HG03025 (cell line): ENCODE data around the gene SCMH1.
A peak's percentile ranks its signal among the peaks of the same experiment; 100 is the strongest.

Source experiments
- ATAC-seq: cut with Tn5 transposase; IDR thresholded peaks from one replicate; pipeline ENCODE4 v1.9.1; 2021; ENCODE audit warnings: mild to moderate bottlenecking, moderate library complexity; ENCODE audit not compliant: unreplicated experiment, low FRiP score

SCMH1 gene

DNA sequence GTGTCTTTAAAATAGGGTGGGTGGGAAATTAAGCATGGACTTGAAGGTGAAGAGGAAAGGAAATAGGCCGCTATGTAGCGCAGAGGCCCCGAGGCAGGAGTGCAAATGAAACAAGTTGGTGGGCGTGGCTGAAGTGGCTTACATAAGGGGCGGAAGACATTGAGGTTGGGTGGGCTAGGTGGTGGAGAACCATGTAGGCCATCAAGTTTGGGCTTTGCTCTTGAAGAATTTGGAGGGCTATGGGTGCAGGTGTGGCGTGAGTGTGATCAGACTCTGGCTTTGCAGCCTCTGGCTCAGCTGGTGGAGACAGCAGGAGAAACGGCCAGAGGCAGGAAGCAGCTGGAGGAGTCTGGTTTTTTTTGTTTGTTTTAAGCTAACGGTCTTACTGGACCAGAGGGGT, 227.2 kb downstream of the SCMH1 start:
- ATAC-seq = no peak

DNA sequence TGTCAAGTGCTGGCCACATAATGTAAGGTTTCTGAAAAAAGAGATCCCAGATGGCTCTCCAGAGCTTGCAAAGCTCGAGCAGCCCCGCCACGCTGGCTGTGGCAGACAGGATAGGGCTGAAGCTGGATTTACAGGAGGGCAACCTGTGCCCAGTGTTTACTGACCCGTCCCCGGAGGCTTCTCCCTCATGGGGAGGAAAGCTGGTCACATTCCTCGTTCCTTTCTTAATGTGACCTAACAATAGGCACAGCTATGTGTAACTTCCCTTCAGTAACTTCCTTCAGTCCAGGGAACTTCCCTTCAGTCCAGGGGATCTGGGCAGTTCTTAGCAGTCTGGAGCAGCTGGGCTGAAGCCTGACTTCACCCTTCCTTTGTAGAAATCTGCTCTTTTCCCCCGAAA, 228.3 kb downstream of the SCMH1 start:
- no peak for ATAC-seq

DNA sequence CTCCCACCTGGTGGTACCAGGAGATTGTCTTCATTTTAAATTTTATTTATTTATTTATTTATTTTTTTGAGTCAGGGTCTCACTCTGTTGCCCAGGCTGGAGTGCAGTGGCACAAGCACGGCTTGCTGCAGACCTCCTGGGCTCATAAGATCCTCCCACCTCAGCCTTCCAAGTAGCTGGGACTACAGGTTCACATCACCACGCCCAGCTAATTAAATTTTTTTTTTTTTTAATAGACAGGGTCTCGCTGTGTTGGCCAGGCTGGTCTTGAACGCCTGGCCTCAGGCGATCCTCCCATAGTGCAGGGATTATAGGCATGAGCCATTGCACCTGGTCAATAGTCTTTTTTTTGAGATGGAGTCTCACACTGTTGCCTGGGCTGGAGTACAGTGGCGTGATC, 229.1 kb downstream of the SCMH1 start:
- ATAC-seq = no peak

DNA sequence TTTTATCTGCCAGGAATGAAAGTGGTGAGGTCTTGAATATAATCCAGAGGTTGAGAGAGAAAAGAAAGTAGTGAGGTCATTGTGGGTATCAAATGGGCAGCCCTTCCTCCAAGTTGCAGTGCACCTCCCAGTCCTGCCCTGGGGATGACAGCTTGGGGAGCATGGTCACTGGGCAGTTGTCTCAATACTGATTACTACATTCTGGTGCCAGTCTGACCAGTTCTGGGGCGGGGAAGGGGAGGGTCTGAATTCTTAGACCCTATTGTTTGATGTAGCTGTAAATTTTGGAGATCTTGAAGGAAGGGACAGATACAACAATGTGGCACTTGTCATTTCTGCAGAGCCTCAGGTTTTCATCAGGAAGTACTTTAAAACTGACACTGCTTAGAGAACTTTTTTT, 231.8 kb downstream of the SCMH1 start:
- ATAC-seq = no peak

DNA sequence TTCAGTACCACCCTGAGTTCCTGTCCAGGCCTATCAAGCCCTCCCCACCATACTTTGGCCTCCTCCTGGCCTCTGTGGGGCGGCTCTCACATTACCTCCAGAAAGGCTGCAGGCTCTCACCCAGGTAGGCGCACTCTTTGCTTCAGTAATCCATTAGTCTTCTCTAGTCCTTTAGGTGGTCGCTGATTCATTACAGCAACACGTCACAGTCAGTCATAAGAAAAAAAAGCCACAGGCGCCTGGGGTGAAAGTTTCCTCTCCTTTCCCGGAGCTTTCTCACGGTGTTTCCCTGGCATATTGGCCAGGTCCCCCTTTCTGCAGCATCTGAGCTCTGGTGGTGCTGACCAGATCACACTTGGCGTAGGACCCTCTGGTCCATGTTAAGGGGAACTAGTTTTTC, 232.6 kb downstream of the SCMH1 start:
- ATAC-seq = no peak

DNA sequence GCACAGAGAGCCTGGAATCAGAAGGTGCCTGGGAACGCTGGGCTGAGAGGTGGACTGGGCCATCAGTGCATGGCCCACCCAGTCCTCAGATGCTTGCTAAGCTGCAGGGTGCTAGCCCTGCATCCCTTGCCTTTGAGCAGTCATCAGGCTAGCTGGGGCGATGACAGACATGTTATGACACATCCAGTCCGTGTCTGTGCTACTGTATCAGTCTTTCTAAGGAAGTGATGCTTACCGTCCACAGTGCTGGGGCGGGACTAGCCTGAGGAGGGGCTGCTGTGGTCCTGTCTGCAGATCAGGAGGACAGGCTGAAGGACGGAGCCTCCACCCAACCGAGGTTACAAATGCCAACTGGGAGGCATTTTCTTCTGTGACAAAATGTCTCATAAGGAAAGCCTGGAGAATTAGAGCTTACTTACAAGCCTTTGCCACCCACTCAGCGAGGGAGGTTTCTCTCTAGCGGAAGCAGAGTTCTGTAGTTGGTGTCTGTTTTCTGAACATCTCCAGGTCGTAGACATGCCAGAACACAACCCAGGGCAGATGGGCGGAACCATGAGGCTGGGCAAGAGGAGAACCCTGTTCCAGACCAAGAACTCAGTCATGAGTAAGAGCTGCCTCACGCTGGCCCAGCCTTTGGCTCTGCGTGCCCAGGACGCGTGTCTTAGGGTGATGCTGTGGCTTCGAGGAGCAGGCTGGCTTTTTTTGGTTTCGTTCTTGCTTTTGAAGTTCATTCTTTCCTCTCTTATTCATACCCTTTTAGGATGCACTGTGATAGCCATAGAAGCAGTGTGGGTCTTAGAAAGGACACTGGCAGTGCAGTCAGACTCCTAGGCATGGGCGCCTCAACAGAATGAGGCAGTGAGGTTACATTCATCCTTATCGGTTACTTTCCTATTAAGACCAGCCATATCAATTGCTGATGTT, 234.9 kb downstream of the SCMH1 start:
- ATAC-seq = no peak

DNA sequence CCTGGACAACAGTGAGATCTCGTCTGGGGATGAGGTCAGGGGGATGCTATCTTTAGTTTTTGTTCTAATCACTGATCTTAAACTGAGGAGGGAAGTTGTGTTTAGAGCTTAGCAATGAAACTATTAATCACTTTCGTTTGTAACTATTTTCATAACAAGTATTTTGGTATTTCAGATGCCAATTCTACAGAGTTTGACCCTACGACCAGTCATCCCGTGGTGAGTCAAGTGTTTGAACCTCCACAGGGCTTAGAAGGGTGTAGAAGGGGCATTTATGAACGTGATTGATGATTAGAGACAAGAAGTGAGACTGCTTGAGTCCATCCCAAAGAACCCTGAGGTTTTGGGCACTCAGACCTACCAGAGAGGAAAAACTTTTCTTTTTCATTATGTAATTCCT, 236.2 kb downstream of the SCMH1 start:
- ATAC-seq = no peak

DNA sequence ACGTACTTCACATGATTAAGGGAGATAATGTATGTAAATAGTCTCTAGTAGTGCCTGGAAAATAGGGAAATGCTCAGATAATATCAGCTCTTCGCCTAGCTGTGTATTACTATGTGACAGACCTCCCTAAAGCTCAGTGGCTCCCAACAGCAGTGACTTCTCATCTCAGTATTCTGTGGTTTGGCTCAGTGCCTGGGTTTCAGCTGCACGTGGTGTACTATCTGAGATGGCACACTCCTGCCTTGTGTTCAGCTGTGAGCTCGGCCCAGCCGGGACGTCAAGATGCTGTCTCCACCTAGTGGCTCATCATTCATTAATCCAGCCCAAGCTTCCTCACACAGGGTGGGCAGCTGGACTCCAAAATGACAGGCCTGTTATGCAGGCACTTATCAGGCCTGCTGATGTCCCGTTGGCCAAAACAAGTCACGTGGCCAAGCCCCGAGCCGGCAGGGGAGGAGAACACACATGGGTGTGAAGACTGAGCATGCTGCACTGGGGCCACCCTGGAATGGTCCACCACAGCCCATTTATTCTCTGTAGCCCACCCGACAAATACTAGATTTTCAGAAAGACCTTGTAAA, 238.4 kb downstream of the SCMH1 start:
- peak; percentile 96 for ATAC-seq

DNA sequence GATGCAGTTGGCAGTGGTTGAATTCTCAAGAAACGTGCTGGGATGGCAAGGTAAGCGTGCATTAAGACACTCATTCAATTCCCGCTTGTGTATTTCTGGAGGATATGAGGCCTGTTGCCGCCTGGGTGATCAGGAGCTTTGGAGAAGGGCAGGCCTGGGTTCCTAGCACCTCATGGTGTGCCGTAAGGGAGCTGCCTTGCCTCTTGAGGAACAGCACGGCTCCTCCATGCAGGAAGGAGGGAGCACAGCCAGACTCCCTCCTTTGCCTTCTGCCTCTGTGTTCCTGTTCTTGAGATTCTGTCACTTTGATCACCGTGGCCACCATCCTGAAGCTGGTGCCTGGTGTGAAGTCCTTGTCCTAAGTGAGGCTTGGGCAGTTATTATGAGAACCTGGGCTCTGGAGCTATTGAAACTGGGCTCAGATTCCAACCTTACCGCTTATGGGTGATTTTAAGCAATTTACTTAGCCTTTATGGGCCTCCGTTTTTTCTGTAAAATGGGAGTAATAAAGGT, 238.9 kb downstream of the SCMH1 start:
- ATAC-seq = no peak

DNA sequence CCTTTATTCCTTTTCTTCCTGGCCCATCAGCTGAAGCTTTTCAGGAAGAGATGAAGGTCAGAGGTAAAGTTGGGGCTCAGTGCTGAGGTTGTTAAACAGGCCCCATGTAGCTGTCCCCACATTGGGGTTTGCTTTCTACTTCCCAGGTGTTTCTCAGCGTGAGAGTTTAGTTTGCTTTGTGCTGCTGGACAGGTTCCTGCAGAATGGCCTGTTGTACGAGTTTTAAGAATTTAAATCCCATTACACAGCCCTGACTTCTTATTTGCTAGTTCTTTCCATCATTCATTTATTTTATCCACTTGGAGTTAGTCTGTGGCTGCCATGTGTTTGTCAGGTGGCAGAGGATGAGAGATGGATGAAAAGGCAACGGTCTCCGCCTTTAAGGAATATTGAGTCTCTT, 243.4 kb downstream of the SCMH1 start:
- ATAC-seq = no peak

DNA sequence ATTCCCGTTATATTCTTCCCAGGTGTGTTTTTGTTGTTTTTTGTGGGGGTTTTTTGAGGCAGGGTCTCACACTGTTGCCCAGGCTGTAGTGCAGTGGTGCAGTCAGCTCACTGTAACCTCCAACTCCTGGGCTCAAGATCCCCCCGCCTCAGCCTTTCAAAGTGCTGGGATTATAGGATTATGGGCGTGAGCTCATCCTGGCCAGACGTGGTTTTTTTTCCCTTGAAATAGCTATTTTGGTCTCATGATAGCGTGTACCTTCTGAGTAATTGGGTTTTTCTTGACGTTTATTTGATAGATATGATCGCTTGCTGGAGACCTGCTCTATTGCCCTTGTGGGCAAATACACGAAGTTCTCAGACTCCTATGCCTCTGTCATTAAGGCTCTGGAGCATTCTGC, 245.0 kb downstream of the SCMH1 start:
- ATAC-seq = no peak

DNA sequence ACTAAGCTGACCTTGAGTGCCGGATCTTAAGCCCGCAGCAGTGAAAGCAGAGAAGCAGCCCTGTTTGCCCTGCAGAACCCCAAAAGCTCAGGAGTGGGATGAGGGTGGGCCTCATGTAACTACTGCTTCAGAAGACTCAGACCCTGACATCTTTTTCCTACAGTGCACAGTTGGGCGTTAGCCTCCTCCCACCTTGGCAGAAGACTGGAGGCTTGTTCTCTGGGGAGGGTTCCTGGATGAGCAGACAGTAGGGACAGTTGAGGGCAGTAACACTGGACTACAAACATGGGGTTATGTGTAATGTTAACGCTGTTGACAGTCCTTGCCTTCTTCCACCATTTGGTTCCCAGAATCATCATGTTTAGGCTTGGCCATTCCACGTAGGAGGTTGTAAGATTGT, 253.0 kb downstream of the SCMH1 start:
- ATAC-seq = no peak

DNA sequence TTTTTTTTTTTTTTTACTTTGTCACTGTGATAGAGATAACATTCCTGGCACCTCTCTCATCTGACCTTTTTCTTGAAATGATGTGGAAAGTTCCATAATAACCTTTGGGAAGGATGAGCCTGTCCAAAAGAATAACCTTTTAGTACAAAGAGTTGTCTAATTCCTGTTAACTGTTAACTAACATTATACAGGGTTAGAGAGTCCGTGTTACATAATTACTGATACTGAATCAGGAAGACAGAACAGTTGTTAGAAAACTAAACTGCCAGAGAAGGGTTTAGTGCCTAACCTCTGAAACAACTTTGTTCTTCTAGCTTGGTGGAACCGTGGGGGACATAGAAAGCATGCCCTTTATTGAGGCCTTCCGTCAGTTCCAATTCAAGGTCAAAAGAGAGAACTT, 253.8 kb downstream of the SCMH1 start:
- no peak for ATAC-seq

DNA sequence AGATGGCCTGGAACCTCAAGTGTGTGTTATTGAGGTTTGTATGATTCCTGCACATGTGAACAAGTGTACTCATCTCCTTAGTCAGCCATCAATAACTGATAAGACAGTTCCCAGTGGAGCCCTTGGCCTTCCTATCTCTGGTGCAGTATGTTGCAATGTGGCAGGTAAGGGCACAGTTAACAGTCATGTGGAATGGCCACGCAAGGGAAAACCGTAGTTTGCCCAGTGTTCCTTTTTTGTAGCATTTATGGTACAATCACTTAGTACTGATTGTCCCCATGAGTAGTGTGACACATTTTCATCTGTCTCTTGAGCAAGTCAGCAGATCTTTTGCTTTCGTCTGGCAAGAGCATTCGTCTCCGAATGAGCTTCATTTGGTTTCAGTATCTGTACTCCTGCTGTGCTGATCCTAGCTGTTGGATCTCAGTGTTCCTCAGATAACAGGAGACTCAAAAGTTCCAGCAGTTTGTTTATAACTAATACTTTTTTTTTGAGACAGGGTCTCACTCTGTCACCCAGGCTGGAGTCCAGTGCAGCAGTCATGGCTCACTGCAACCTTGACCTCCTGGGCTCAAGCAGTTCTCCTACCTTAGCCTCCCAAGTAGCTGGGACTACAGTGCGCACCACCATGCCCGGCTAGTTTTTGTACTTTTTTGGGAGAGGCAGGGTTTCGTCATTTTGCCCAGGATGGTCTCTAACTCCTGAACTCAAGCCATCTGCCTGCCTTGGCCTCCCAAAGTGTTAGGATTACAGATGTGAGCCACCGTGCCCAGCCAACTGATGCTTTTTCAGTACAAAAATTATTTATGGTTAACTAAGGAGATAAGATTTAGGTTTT, 254.4 kb downstream of the SCMH1 start:
- ATAC-seq = no peak

DNA sequence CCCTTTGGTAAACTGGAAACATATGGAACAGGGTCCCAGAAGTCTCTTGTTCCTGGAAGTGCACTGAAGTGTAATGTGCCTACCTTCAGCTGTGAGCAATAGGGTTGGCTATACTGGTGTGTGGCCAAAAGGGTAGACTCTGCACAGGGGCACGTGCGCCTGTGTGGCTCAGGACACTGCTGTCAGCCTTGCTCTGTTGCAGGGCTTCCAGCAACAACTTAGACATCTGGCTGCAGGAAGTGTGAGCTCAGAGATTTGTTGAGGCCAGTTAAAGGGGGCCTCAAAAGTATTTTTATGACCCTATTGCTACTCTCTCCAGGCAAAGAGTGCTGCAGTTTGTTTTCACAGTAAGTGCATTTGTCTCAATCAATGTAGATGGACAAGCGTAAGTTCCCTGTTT, 255.2 kb downstream of the SCMH1 start:
- ATAC-seq = no peak

DNA sequence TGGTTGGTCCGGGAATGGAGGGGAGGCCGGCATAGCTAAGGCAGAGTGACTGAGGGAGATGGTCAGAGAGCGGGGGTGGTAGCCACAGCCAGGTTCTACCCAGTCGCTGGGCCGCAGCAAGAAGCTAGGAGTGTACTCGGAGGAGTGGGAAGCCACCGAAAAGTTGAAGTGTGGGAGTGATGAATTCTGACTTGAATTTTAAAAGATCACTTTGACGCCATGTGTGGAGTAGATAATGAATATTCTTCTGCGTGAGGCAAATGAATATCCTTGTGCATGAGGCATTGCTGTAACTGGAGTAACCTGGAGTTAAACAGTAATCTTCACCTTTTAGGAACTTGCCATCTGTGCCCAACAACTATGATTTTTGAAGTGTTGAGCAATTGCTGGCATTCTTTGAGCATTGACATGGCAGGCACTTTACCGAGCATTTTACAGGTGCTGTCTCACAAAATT, 255.8 kb downstream of the SCMH1 start:
- no peak for ATAC-seq

DNA sequence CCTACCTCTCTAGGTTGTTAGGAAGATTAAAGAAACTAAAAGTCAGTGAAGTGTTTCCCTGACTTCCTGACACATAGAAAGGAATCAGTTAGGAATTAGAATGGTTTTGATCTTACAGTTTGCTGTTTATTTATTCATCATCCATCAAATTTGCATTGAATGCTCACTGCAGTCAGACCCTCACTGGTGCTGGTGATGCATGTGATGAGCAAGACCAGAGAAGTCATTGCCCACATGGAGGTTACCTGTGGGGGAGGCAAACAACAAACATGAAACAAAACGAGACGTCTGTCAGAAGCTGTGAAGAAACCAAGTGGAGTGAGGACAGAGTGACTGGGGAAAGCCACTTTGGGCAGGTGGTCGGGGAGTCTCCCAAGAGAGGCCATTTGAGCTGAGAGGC, 256.2 kb downstream of the SCMH1 start:
- ATAC-seq = no peak

DNA sequence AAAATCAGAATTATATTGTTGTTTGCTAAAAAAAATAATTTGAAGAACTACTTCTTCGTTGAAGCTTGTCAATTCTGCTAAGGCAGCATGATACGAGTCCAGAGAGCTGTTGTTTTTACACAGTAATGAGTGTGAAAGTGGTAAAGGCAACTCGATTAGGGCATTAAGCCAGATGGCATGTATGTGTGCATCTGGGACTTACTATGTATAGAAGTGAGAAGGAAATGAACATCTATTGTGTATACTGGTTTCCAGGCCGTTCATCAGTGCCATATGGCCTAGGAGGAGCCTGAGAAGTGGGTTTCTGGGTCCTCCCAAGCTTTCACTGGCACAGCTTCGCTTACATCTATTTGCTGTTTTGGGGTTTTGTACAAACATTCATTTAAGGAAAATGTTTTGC, 256.9 kb downstream of the SCMH1 start:
- no peak for ATAC-seq

DNA sequence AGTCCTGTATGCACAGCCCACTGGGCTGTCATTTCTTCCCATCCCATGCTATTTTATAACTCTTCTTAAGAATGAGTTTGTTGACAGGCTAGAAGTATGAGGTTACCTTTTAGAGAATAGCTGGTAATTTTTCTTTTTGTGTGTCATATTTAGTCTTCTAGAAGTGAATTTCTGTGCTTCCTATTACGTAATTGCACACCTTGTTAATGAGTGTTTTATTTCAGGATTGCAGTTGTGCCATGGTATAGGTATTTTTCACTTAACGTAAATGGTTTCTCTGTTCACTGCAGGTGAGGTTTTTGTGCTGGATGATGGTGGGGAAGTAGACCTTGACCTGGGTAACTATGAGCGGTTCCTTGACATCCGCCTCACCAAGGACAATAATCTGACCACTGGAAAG, 257.6 kb downstream of the SCMH1 start:
- no peak for ATAC-seq

DNA sequence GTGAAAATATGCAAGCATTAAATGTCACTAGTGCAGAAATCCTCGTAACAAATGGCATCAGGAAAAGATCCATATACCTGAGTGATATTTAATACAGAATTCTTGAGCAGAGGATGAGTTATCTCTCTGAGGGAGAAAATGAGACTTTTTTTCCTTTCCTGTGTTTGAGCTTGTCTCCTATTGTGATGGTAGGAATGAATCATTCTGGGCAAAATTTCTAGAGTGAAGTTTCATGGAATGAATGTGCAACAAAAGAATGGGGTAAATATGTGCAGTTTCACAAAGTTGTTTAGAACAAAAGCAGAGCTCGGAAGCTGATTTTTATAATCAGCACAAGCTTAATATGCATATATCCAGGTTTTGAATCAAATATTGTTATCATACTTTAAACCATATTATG, 258.0 kb downstream of the SCMH1 start:
- ATAC-seq = no peak

DNA sequence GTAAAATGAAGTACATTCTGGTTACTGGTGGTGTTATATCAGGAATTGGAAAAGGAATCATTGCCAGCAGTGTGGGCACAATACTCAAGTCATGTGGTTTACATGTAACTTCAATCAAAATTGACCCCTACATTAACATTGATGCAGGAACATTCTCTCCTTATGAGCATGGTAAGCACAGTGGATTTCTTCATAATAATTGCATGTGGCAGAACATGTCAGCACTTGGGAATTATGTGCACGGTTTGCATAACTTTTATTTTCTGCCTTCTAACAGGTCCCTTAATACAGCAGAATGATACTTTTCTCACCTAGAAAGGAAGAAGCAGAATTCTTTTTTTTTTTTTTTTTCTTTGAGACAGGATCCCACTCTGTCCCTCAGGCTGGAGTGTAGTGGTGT, 258.8 kb downstream of the SCMH1 start:
- ATAC-seq = no peak
